ENCODE results near the gene ZNF275. TPM values are rescaled to one million over a fixed set of nuclear protein-coding genes. Genes with fewer than 3 reads are reported as not detected.

Gene ZNF275
- polyA plus RNA-seq, 1 donor from 2014 or later, result 6.0 TPM

GRCh38 chrX:153361781-153362397 is 27.9 kb downstream of the ZNF275 start:
- no peak for TF ChIP-seq REST (IDR thresholded peaks at IDR 0.05; ENCODE audit: borderline replicate concordance)
- no peak for TF ChIP-seq TAF1 (IDR thresholded peaks at IDR 0.05; ENCODE audit: low read depth)
- TF ChIP-seq, protein P1, sequence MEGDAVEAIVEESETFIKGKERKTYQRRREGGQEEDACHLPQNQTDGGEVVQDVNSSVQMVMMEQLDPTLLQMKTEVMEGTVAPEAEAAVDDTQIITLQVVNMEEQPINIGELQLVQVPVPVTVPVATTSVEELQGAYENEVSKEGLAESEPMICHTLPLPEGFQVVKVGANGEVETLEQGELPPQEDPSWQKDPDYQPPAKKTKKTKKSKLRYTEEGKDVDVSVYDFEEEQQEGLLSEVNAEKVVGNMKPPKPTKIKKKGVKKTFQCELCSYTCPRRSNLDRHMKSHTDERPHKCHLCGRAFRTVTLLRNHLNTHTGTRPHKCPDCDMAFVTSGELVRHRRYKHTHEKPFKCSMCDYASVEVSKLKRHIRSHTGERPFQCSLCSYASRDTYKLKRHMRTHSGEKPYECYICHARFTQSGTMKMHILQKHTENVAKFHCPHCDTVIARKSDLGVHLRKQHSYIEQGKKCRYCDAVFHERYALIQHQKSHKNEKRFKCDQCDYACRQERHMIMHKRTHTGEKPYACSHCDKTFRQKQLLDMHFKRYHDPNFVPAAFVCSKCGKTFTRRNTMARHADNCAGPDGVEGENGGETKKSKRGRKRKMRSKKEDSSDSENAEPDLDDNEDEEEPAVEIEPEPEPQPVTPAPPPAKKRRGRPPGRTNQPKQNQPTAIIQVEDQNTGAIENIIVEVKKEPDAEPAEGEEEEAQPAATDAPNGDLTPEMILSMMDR (IDR thresholded peaks at IDR 0.05; ENCODE audit: poor library complexity, severe bottlenecking), result no peak
- Histone ChIP-seq H3K4me2 (ENCODE audit: low read length) (no peak overlapping the region), H4K20me1 (ENCODE audit: insufficient read depth) (no peaks in the 10 kb centered on the region), H3K27ac (ENCODE audit: low read length) (no peak overlapping the region), H3K4me3 (ENCODE audit: low read length) (no peak overlapping the region), H3K79me2 (replicated peaks; ENCODE audit: insufficient read depth, low read length) (no peaks in the 10 kb centered on the region), H2AFZ (ENCODE audit: low read depth, low read length) (no peak overlapping the region), H3K27me3 (ENCODE audit: insufficient read depth, low read depth, low read length) (no peaks in the 10 kb centered on the region), H3K9me3 (ENCODE audit: low read length) (no peaks in the 10 kb centered on the region), H3K9me2 (ENCODE audit: insufficient read depth, low read length) (no peaks in the 10 kb centered on the region), H3K36me3 (ENCODE audit: insufficient read depth, low read length) (no peaks in the 10 kb centered on the region), H3K9ac (ENCODE audit: low read length) (no peak overlapping the region), H3F3A (ENCODE audit: insufficient read depth, low read length, poor library complexity, severe bottlenecking) (no peaks in the 10 kb centered on the region)

DNA sequence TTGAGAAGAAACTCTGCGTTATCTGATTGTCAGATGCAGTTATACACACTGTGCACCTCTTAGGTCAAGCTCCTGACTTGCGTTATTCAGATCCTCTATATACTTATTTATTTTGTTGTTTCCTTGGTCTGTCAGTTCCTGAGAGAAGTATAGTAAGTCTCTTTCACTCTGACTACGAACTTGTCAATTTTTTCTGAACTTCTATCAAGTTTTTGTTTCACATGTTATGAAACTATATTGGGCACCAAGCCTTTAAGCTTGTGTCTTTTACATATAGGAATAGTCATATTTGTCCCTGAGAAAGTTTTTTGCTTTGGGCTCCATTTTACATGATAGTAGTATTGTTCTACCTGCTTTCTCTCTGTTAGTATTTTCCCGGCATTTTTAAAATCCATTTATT is 31.7 kb downstream of the ZNF275 start:
- H2AFZ ChIP-seq (ENCODE audit: low read depth, low read length), result no peak overlapping the region

More for the DNA sequence above, 31.7 kb downstream of the ZNF275 start:
- H3K36me3 ChIP-seq (ENCODE audit: insufficient read depth, low read length), result no peaks in the 10 kb centered on the region
- no peaks in the 10 kb centered on the region for H3K9me3 ChIP-seq (ENCODE audit: low read length)
- no peaks in the 10 kb centered on the region for H4K20me1 ChIP-seq (ENCODE audit: insufficient read depth)
- TF ChIP-seq SMC3 (conservative IDR thresholded peaks at IDR 0.05; ENCODE audit: poor library complexity), result no peak
- TF ChIP-seq MXI1 (conservative IDR thresholded peaks at IDR 0.05; ENCODE audit: poor library complexity, severe bottlenecking), result no peak
- TF ChIP-seq REST (IDR thresholded peaks at IDR 0.05; ENCODE audit: borderline replicate concordance), result no peak
- TF ChIP-seq, protein P1 (IDR thresholded peaks at IDR 0.05; ENCODE audit: poor library complexity, severe bottlenecking), result no peak
- no peak for TF ChIP-seq POLR2AphosphoS5 (IDR thresholded peaks at IDR 0.05)
- TF ChIP-seq RAD21 (conservative IDR thresholded peaks at IDR 0.05), result no peak
- no peak for TF ChIP-seq TAF1 (IDR thresholded peaks at IDR 0.05; ENCODE audit: low read depth)
- no peak for TF ChIP-seq EZH2 (IDR thresholded peaks at IDR 0.05; ENCODE audit: borderline replicate concordance, insufficient read depth, low read length, poor library complexity, severe bottlenecking)
- TF ChIP-seq EP300 (conservative IDR thresholded peaks at IDR 0.05; ENCODE audit: poor library complexity, severe bottlenecking), result no peak
- H3K79me2 ChIP-seq (replicated peaks; ENCODE audit: insufficient read depth, low read length), result no peaks in the 10 kb centered on the region
- no peak overlapping the region for H3K4me2 ChIP-seq (ENCODE audit: low read length)
- H3F3A ChIP-seq (ENCODE audit: insufficient read depth, low read length, poor library complexity, severe bottlenecking), result no peaks in the 10 kb centered on the region
- no peak overlapping the region for H3K4me3 ChIP-seq (ENCODE audit: low read length)
- H3K27me3 ChIP-seq (ENCODE audit: insufficient read depth, low read depth, low read length), result no peaks in the 10 kb centered on the region
- no peaks in the 10 kb centered on the region for H3K9me2 ChIP-seq (ENCODE audit: insufficient read depth, low read length)
- no peak overlapping the region for H3K27ac ChIP-seq (ENCODE audit: low read length)
- H3K9ac ChIP-seq (ENCODE audit: low read length), result no peak overlapping the region
